ENCODE data around the gene USP54.
A peak's percentile ranks its signal among the peaks of the same experiment; 100 is the strongest.
"Not testable (repeated sequence)": the region's sequence is repeated elsewhere in the genome, so short reads cannot be mapped to it uniquely, and the experiment has no call there.

Gene USP54

GRCh38 chr10:73589563-73590126, 1.5 kb downstream of the USP54 start:
- no peak for DNase-seq

- no peak for DNase-seq
Observed at GRCh38 chr10:73588656-73589055, 2.5 kb downstream of the USP54 start.

- DNase-seq, result no peak
Observed at GRCh38 chr10:73586583-73586984, 4.6 kb downstream of the USP54 start.

- no peak for DNase-seq
Observed at GRCh38 chr10:73585327-73585726, 5.8 kb downstream of the USP54 start.

GRCh38 chr10:73584737-73585136, 6.4 kb downstream of the USP54 start:
- no peak for DNase-seq

GRCh38 chr10:73581918-73582317, 9.2 kb downstream of the USP54 start:
- no peak for DNase-seq

- not testable (repeated sequence) for DNase-seq
Observed at GRCh38 chr10:73578927-73579326, 12.2 kb downstream of the USP54 start.

- DNase-seq, result no peak
Observed at GRCh38 chr10:73577788-73578187, 13.4 kb downstream of the USP54 start.

- DNase-seq, result no peak
Observed at GRCh38 chr10:73576890-73577591, 14.1 kb downstream of the USP54 start.

- DNase-seq, result no peak
Observed at GRCh38 chr10:73576178-73576889, 14.8 kb downstream of the USP54 start.

GRCh38 chr10:73567025-73567424, 24.1 kb downstream of the USP54 start:
- DNase-seq, result not testable (repeated sequence)

GRCh38 chr10:73561192-73561591, 29.9 kb downstream of the USP54 start:
- DNase-seq, result no peak

- no peak for DNase-seq
Observed at GRCh38 chr10:73559590-73559989, 31.6 kb downstream of the USP54 start.

- DNase-seq, result no peak
Observed at GRCh38 chr10:73556855-73557254, 34.3 kb downstream of the USP54 start.

- DNase-seq, result no peak
Observed at GRCh38 chr10:73554721-73555120, 36.4 kb downstream of the USP54 start.

GRCh38 chr10:73553761-73554160, 37.4 kb downstream of the USP54 start:
- no peak for DNase-seq

- DNase-seq, result no peak
Observed at GRCh38 chr10:73552819-73553715, 38.1 kb downstream of the USP54 start.

GRCh38 chr10:73551515-73551914, 39.6 kb downstream of the USP54 start:
- no peak for DNase-seq

GRCh38 chr10:73545357-73545756, 45.8 kb downstream of the USP54 start:
- no peak for DNase-seq

- no peak for DNase-seq
Observed at GRCh38 chr10:73537709-73538108, 53.4 kb downstream of the USP54 start.

GRCh38 chr10:73537288-73537687, 53.9 kb downstream of the USP54 start:
- peak in 1 of 2 donors; percentile 9 for DNase-seq

GRCh38 chr10:73534857-73535256, 56.3 kb downstream of the USP54 start:
- DNase-seq, result no peak
